Activated CD4-positive, alpha-beta T cell treated with anti-CD3 and anti-CD28 coated beads, Interleukin-2, amount 10 ng/mL, durations not matched to agents 7 days and 5 days (primary cell): ENCODE data around the gene CCNT1. TPM values are rescaled to one million over a fixed set of nuclear protein-coding genes. Genes with fewer than 3 reads are reported as not detected.
"Not testable (repeated sequence)": the region's sequence is repeated elsewhere in the genome, so short reads cannot be mapped to it uniquely, and the experiment has no call there.

Experiments used
- CTCF ChIA-PET: fragments of 350-600 bp; sonication (Branson Sonifier 250); formaldehyde crosslinking; loops from one replicate; lab custom pipeline; 2021; ENCODE audit warnings: antibody characterized with exemption; lab: Charles Lee
- POLR2A ChIA-PET: fragments of 350-600 bp; sonication (Branson Sonifier 250); formaldehyde crosslinking; loops from one replicate; lab custom pipeline; 2021; ENCODE audit warnings: antibody characterized with exemption; lab: Charles Lee
- DNase-seq: peaks from one replicate; pipeline ENCODE4 v3.0.0-alpha.2; 2020
- H3K27ac Mint-ChIP-seq: one replicate; pipeline ENCODE4 v1.8.0; 2021; ENCODE audit warnings: mild to moderate bottlenecking, moderate library complexity, mixed read lengths
- H3K27me3 Mint-ChIP-seq: one replicate; pipeline ENCODE4 v1.8.0; 2021; ENCODE audit warnings: mixed read lengths
- H3K36me3 Mint-ChIP-seq: one replicate; pipeline ENCODE4 v1.8.0; 2021; ENCODE audit warnings: low read depth, mixed read lengths
- H3K4me1 Mint-ChIP-seq: one replicate; pipeline ENCODE4 v1.8.0; 2021; ENCODE audit warnings: mixed read lengths
- H3K4me3 Mint-ChIP-seq: one replicate; pipeline ENCODE4 v1.8.0; 2021; ENCODE audit warnings: mild to moderate bottlenecking, moderate library complexity, mixed read lengths
- H3K9me3 Mint-ChIP-seq: one replicate; pipeline ENCODE4 v1.8.0; 2021; ENCODE audit warnings: mixed read lengths
- microRNA-seq: library from miRNA; unstranded; fragments of <30 nt; microRNA quantifications from one replicate; pipeline ENCODE4 v1.2.0, GENCODE V29; 2021; ENCODE audit warnings: borderline microRNAs expressed, borderline replicate concordance
- total RNA-seq, 2 experiments: library from RNA; stranded (reverse); gene quantifications; one replicate each; pipeline ENCODE4 v1.2.3, GENCODE V29; 2021

Gene CCNT1
- total RNA-seq, 2 experiments from 2014 or later = 51.6 to 53.7 TPM

- no peak for DNase-seq
- peaks cover 46% of the 10 kb centered on the region for H3K36me3 Mint-ChIP-seq
- ChIA-PET CTCF (interaction anchor here (0.6 kb wide), 1 partner anchor 13 kb away, joined by 3 read pairs; the partner anchor contains the start of gene KANSL2), POLR2A (no interaction called here)
- no peak overlapping the region for H3K27ac Mint-ChIP-seq
- no peak overlapping the region for H3K4me3 Mint-ChIP-seq
- H3K9me3 Mint-ChIP-seq = no peaks in the 10 kb centered on the region
- peaks cover 3% of the 10 kb centered on the region for H3K4me1 Mint-ChIP-seq
- no peaks in the 10 kb centered on the region for H3K27me3 Mint-ChIP-seq
Observed at GRCh38 chr12:48668996-48669395, 47.5 kb downstream of the CCNT1 start.

GRCh38 chr12:48659863-48660262, 56.6 kb downstream of the CCNT1 start:
- CTCF ChIA-PET = interaction anchor here (0.6 kb wide), 1 partner anchor 208 kb away, joined by 4 read pairs; no protein-coding TSS in a partner anchor
- peaks cover 39% of the 10 kb centered on the region for H3K36me3 Mint-ChIP-seq

GRCh38 chr12:48651681-48652080, 64.8 kb downstream of the CCNT1 start:
- Mint-ChIP-seq H3K27me3 (no peaks in the 10 kb centered on the region), H3K36me3 (peaks cover 40% of the 10 kb centered on the region), H3K27ac (peak overlapping the region; percentile 20), H3K4me1 (peaks cover 3% of the 10 kb centered on the region), H3K4me3 (no peak overlapping the region), H3K9me3 (no peaks in the 10 kb centered on the region)
- ChIA-PET CTCF (interaction anchor here (0.8 kb wide), 1 partner anchor 19 kb away, joined by 4 read pairs; no protein-coding TSS in a partner anchor), POLR2A (no interaction called here)
- DNase-seq = no peak

More at GRCh38 chr12:48659863-48660262, 56.6 kb downstream of the CCNT1 start:
- H3K4me3 Mint-ChIP-seq = no peak overlapping the region
- no peak for DNase-seq
- no peak overlapping the region for H3K27ac Mint-ChIP-seq
- H3K9me3 Mint-ChIP-seq = no peaks in the 10 kb centered on the region
- POLR2A ChIA-PET = no interaction called here
- no peaks in the 10 kb centered on the region for H3K4me1 Mint-ChIP-seq
- H3K27me3 Mint-ChIP-seq = no peaks in the 10 kb centered on the region

GRCh38 chr12:48645354-48645753, 71.2 kb downstream of the CCNT1 start:
- CTCF ChIA-PET = interaction anchor here (0.7 kb wide), 2 partner anchors 15 to 172 kb away, joined by 3 to 5 read pairs; no protein-coding TSS in a partner anchor
- Mint-ChIP-seq H3K36me3 (peaks cover 54% of the 10 kb centered on the region), H3K9me3 (peaks cover 12% of the 10 kb centered on the region)
- H3K4me1 Mint-ChIP-seq, H3K4me3 Mint-ChIP-seq, H3K27ac Mint-ChIP-seq, DNase-seq, POLR2A ChIA-PET, H3K27me3 Mint-ChIP-seq: not testable (repeated sequence)

- CTCF ChIA-PET = interaction anchor here (0.6 kb wide), 1 partner anchor 356 kb away, joined by 3 read pairs; no protein-coding TSS in a partner anchor
- no peaks in the 10 kb centered on the region for H3K4me1 Mint-ChIP-seq
- POLR2A ChIA-PET = no interaction called here
- H3K36me3 Mint-ChIP-seq = peaks cover 46% of the 10 kb centered on the region
- no peak for DNase-seq
- H3K27ac Mint-ChIP-seq = no peak overlapping the region
- no peaks in the 10 kb centered on the region for H3K27me3 Mint-ChIP-seq
- H3K9me3 Mint-ChIP-seq = peaks cover 12% of the 10 kb centered on the region
- H3K4me3 Mint-ChIP-seq = no peak overlapping the region
Observed at GRCh38 chr12:48643011-48643410, 73.5 kb downstream of the CCNT1 start.

- H3K27me3 Mint-ChIP-seq, POLR2A ChIA-PET, H3K4me3 Mint-ChIP-seq, CTCF ChIA-PET, H3K27ac Mint-ChIP-seq, DNase-seq, H3K4me1 Mint-ChIP-seq: not testable (repeated sequence)
- Mint-ChIP-seq H3K36me3 (peaks cover 40% of the 10 kb centered on the region), H3K9me3 (peaks cover 12% of the 10 kb centered on the region)
Observed at GRCh38 chr12:48641752-48642555, 74.6 kb downstream of the CCNT1 start.

- CTCF ChIA-PET = interaction anchor here (0.6 kb wide), 1 partner anchor 101 kb away, joined by 3 read pairs; no protein-coding TSS in a partner anchor
- POLR2A ChIA-PET = no interaction called here
- H3K27me3 Mint-ChIP-seq = no peaks in the 10 kb centered on the region
- peaks cover 33% of the 10 kb centered on the region for H3K36me3 Mint-ChIP-seq
- no peak overlapping the region for H3K27ac Mint-ChIP-seq
- no peak overlapping the region for H3K4me3 Mint-ChIP-seq
- peaks cover 12% of the 10 kb centered on the region for H3K9me3 Mint-ChIP-seq
- DNase-seq = no peak
- no peaks in the 10 kb centered on the region for H3K4me1 Mint-ChIP-seq
Observed at GRCh38 chr12:48640854-48641253, 75.7 kb downstream of the CCNT1 start.

GRCh38 chr12:48640428-48640827, 76.1 kb downstream of the CCNT1 start:
- no peaks in the 10 kb centered on the region for H3K27me3 Mint-ChIP-seq
- ChIA-PET CTCF (interaction anchor here (0.6 kb wide), 1 partner anchor 101 kb away, joined by 3 read pairs; no protein-coding TSS in a partner anchor), POLR2A (no interaction called here)
- peaks cover 12% of the 10 kb centered on the region for H3K9me3 Mint-ChIP-seq
- H3K27ac Mint-ChIP-seq = no peak overlapping the region
- H3K4me1 Mint-ChIP-seq = no peaks in the 10 kb centered on the region
- H3K36me3 Mint-ChIP-seq = peaks cover 33% of the 10 kb centered on the region
- DNase-seq = no peak
- H3K4me3 Mint-ChIP-seq = no peak overlapping the region

Small RNA genes within 50 kb of the gene (microRNA-seq; reads per million reads assigned to microRNA genes)
- 3.2 reads per million, percentile 19 among the genes with 10 or more reads in this experiment for gene MIR1291

Other genes with a start within 250 kb of the CCNT1 start
- not detected for gene ANP32D, start 244.1 kb downstream of the CCNT1 start, total RNA-seq
- gene C12orf54, start 234.2 kb downstream of the CCNT1 start, total RNA-seq = not detected
- gene OR8S1, start 191.1 kb downstream of the CCNT1 start, total RNA-seq = not detected
- not detected for gene LALBA, start 146.7 kb downstream of the CCNT1 start, total RNA-seq
- 10 to 100 TPM; 44.1 to 44.5 TPM for gene KANSL2, start 34.5 kb downstream of the CCNT1 start, total RNA-seq
- not detected for gene ADCY6, start 72.4 kb upstream of the CCNT1 start, total RNA-seq
- 10 to 100 TPM; 14.9 to 19.9 TPM for gene CACNB3, start 101.8 kb upstream of the CCNT1 start, total RNA-seq
- gene DDX23, start 135.5 kb upstream of the CCNT1 start, total RNA-seq = 100 to 1,000 TPM; 143 to 144 TPM
- 1 to 10 TPM; 1.1 to 1.2 TPM for gene RND1, start 149.2 kb upstream of the CCNT1 start, total RNA-seq
- gene FKBP11, start 208.8 kb upstream of the CCNT1 start, total RNA-seq = 10 to 100 TPM; 44.2 to 45.6 TPM
- gene ARF3, start 240.8 kb upstream of the CCNT1 start, total RNA-seq = 100 to 1,000 TPM in 1 of 2 experiments, 10 to 100 TPM in 1; 89.6 to 114 TPM